Measurements from ENCODE around the gene VWC2L.

VWC2L gene

GRCh38 chr2:214451516-214452275 is 40.8 kb downstream of the VWC2L start:
- DNase-seq = no peak
- in situ Hi-C loops (cut with MboI; ENCODE audit: low pct_unique_long_range_greater_than_20kb, low sequenced_read_pairs) = no loop called here

GRCh38 chr2:214465363-214466146 is 54.7 kb downstream of the VWC2L start:
- DNase-seq = no peak
- in situ Hi-C loops (cut with MboI; ENCODE audit: low pct_unique_long_range_greater_than_20kb, low sequenced_read_pairs) = no loop called here

GRCh38 chr2:214469728-214470127 is 58.9 kb downstream of the VWC2L start:
- in situ Hi-C loops (cut with MboI; ENCODE audit: low pct_unique_long_range_greater_than_20kb, low sequenced_read_pairs) = no loop called here
- no peak for DNase-seq

- DNase-seq = no peak
- in situ Hi-C loops (cut with MboI; ENCODE audit: low pct_unique_long_range_greater_than_20kb, low sequenced_read_pairs) = no loop called here
Observed at GRCh38 chr2:214471382-214471781, 60.5 kb downstream of the VWC2L start.

- in situ Hi-C loops (cut with MboI; ENCODE audit: low pct_unique_long_range_greater_than_20kb, low sequenced_read_pairs) = no loop called here
- DNase-seq = no peak
Observed at GRCh38 chr2:214471990-214472389, 61.1 kb downstream of the VWC2L start.

- in situ Hi-C loops (cut with MboI; ENCODE audit: low pct_unique_long_range_greater_than_20kb, low sequenced_read_pairs) = no loop called here
- no peak for DNase-seq
Observed at GRCh38 chr2:214477305-214477704, 66.5 kb downstream of the VWC2L start.

- in situ Hi-C loops (cut with MboI; ENCODE audit: low pct_unique_long_range_greater_than_20kb, low sequenced_read_pairs) = no loop called here
Observed at GRCh38 chr2:214481204-214481603, 70.3 kb downstream of the VWC2L start.

GRCh38 chr2:214482728-214483127 is 71.9 kb downstream of the VWC2L start:
- in situ Hi-C loops (cut with MboI; ENCODE audit: low pct_unique_long_range_greater_than_20kb, low sequenced_read_pairs) = no loop called here
- DNase-seq = no peak

More at GRCh38 chr2:214481204-214481603, 70.3 kb downstream of the VWC2L start:
- DNase-seq = no peak

GRCh38 chr2:214484239-214484638 is 73.4 kb downstream of the VWC2L start:
- no peak for DNase-seq
- in situ Hi-C loops (cut with MboI; ENCODE audit: low pct_unique_long_range_greater_than_20kb, low sequenced_read_pairs) = no loop called here

- DNase-seq = no peak
- in situ Hi-C loops (cut with MboI; ENCODE audit: low pct_unique_long_range_greater_than_20kb, low sequenced_read_pairs) = no loop called here
Observed at GRCh38 chr2:214484701-214485100, 73.8 kb downstream of the VWC2L start.

GRCh38 chr2:214489181-214489580 is 78.3 kb downstream of the VWC2L start:
- in situ Hi-C loops (cut with MboI; ENCODE audit: low pct_unique_long_range_greater_than_20kb, low sequenced_read_pairs) = no loop called here
- no peak for DNase-seq

GRCh38 chr2:214489702-214490101 is 78.8 kb downstream of the VWC2L start:
- DNase-seq = no peak
- in situ Hi-C loops (cut with MboI; ENCODE audit: low pct_unique_long_range_greater_than_20kb, low sequenced_read_pairs) = no loop called here

GRCh38 chr2:214492152-214492551 is 81.3 kb downstream of the VWC2L start:
- in situ Hi-C loops (cut with MboI; ENCODE audit: low pct_unique_long_range_greater_than_20kb, low sequenced_read_pairs) = no loop called here
- DNase-seq = no peak

GRCh38 chr2:214492608-214493007 is 81.8 kb downstream of the VWC2L start:
- DNase-seq = no peak
- in situ Hi-C loops (cut with MboI; ENCODE audit: low pct_unique_long_range_greater_than_20kb, low sequenced_read_pairs) = no loop called here

- in situ Hi-C loops (cut with MboI; ENCODE audit: low pct_unique_long_range_greater_than_20kb, low sequenced_read_pairs) = no loop called here
- no peak for DNase-seq
Observed at GRCh38 chr2:214497489-214497888, 86.6 kb downstream of the VWC2L start.

- in situ Hi-C loops (cut with MboI; ENCODE audit: low pct_unique_long_range_greater_than_20kb, low sequenced_read_pairs) = no loop called here
- no peak for DNase-seq
Observed at GRCh38 chr2:214503568-214503967, 92.7 kb downstream of the VWC2L start.

- in situ Hi-C loops (cut with MboI; ENCODE audit: low pct_unique_long_range_greater_than_20kb, low sequenced_read_pairs) = no loop called here
- DNase-seq = no peak
Observed at GRCh38 chr2:214504599-214505376, 93.9 kb downstream of the VWC2L start.

- in situ Hi-C loops (cut with MboI; ENCODE audit: low pct_unique_long_range_greater_than_20kb, low sequenced_read_pairs) = no loop called here
- DNase-seq = no peak
Observed at GRCh38 chr2:214507032-214507431, 96.2 kb downstream of the VWC2L start.

GRCh38 chr2:214514704-214515103 is 103.8 kb downstream of the VWC2L start:
- DNase-seq = no peak
- in situ Hi-C loops (cut with MboI; ENCODE audit: low pct_unique_long_range_greater_than_20kb, low sequenced_read_pairs) = no loop called here

GRCh38 chr2:214515111-214515510 is 104.3 kb downstream of the VWC2L start:
- DNase-seq = no peak
- in situ Hi-C loops (cut with MboI; ENCODE audit: low pct_unique_long_range_greater_than_20kb, low sequenced_read_pairs) = no loop called here

Measured in KBM-7 (cell line).